MM.1S (cell line): Measurements from ENCODE around the gene CAP2.

Experiments used
- CTCF ChIP-seq: fragments of 300-600 bp; sonication (generic); IDR thresholded peaks from 2 replicates; pipeline ENCODE4 v1.5.1; 2016; ENCODE audit warnings: antibody characterized with exemption, low read length, mixed read lengths
- EZH2 ChIP-seq: fragments of 300-600 bp; sonication (generic); optimal IDR thresholded peaks from 2 replicates; pipeline ENCODE3; 2017; ENCODE audit warnings: low read depth, mild to moderate bottlenecking, antibody characterized with exemption, low read length, mixed read lengths
- EZH2phosphoT487 ChIP-seq: fragments of 300-600 bp; sonication (generic); IDR thresholded peaks from 2 replicates; pipeline ENCODE4 v1.6.1; 2018; ENCODE audit warnings: antibody characterized with exemption, low read length

GRCh38 chr6:17389274-17389847 lies 4.0 kb upstream of the CAP2 start:
- TF ChIP-seq CTCF (no peak), EZH2 (no peak), EZH2phosphoT487 (no peak)
